Pancreas (tissue), 10 donors: ENCODE results near the gene ADCK2. TPM values are rescaled to one million over a fixed set of nuclear protein-coding genes. Genes with fewer than 3 reads are reported as not detected.
"Not testable (repeated sequence)": the region's sequence is repeated elsewhere in the genome, so short reads cannot be mapped to it uniquely, and the experiment has no call there.

ENCODE experiments used
- ATAC-seq, 4 donors: fragments of 200-7000 bp; cut with Tn5 transposase; one replicate each; pipeline versions ENCODE4 v1.8.0 to v1.9.1; 2020; ENCODE audit warnings: mild to moderate bottlenecking in 4 of 4, moderate library complexity in 4 of 4
- DNase-seq, 6 donors: peaks; one replicate each; pipeline ENCODE4 v3.0.0-alpha.2; 2020
- FAIRE-seq: peaks from 2 replicates; lab custom pipeline; 2012; peaks lifted over from hg19 to GRCh38; lab: Jason Lieb, UNC
- H3K27ac ChIP-seq, 4 donors: fragments of 200-600 bp; sonication (generic); 1 replicate in 3 of 4; 2 replicates in 1 of 4; pipeline versions ENCODE4 v1.5.0 to v1.8.0; 2020
- H3K27me3 ChIP-seq, 4 donors: fragments of 200-600 bp; one replicate each; pipeline ENCODE4 v1.8.0; 2021
- H3K36me3 ChIP-seq, 3 donors: fragments of 200-600 bp; sonication (generic) in 1 of 3; one replicate each; pipeline versions ENCODE4 v1.5.0 to v1.8.0; 2020 to 2021
- H3K4me1 ChIP-seq, 3 donors: fragments of 200-600 bp; one replicate each; pipeline ENCODE4 v1.8.0; 2021
- H3K4me3 ChIP-seq, 4 donors: fragments of 200-600 bp; sonication (generic) in 2 of 4; one replicate each; pipeline versions ENCODE4 v1.5.0 to v1.8.0; 2020 to 2021
- H3K9me3 ChIP-seq, 4 donors: fragments of 200-600 bp; one replicate each; pipeline ENCODE4 v1.8.0; 2021
- WGBS, 2 donors: extraction: QIAGEN DNeasy Blood & Tissue Kit; methylation state at CpG; one replicate each; pipeline ENCODE4 v1.1.7; 2013; 5-methylcytosine and 5-hydroxymethylcytosine counted together
- intact Hi-C, 3 donors: fragments of 100-400 bp; cut with DNase I; formaldehyde crosslinking; loops; one replicate each; pipeline versions ENCODE4 v1.11.1 to v1.14.2; 2022
- polyA plus RNA-seq, 2 donors: library from polyadenylated mRNA; stranded (reverse); fragments of 200-250 nt; gene quantifications; one replicate each; pipeline ENCODE4 v1.2.3, GENCODE V29; 2013
- total RNA-seq, 6 donors: library from RNA; stranded (reverse); fragmentation: NEBNext Ultra II Directional in 4 of 6; extraction: Animal tissue kit (Norgen Biotek cat#: 25700) in 4 of 6; gene quantifications; one replicate each; pipeline versions ENCODE4 v1.2.1 to v1.2.4, GENCODE V29; 2021 to 2023
- TF ChIP-seq, protein P1 (sequence below), 4 donors: fragments of 200-600 bp; sonication (generic) in 3 of 4; IDR thresholded peaks; one replicate each; pipeline versions ENCODE4 v1.5.0 to v1.8.0; 2021; ENCODE audit warnings: antibody characterized with exemption in 4 of 4
- donor health status: healthy with polysubstance abuse.
- donor health status: DM: no; HTN: no; CAD: no; lungs with moderate emphysema.
- donor health status: DM: no; HTN: no; CAD: no.
- donor health status: control.
- donor health status: control.
- donor health status: Bipolar disorder and iron deficiency.
- donor health status: DM: yes; HTN: yes; CAD: no.
- donor health status: DM: no; HTN: no; CAD: no.
- donor health status: DM: no; HTN: no; CAD: no.
- donor health status: DM: yes; HTN: yes; CAD: no.

ADCK2 gene
- total and polyA plus RNA-seq, 8 donors, result 6.5 to 13.3 (median 8.4) TPM

DNA sequence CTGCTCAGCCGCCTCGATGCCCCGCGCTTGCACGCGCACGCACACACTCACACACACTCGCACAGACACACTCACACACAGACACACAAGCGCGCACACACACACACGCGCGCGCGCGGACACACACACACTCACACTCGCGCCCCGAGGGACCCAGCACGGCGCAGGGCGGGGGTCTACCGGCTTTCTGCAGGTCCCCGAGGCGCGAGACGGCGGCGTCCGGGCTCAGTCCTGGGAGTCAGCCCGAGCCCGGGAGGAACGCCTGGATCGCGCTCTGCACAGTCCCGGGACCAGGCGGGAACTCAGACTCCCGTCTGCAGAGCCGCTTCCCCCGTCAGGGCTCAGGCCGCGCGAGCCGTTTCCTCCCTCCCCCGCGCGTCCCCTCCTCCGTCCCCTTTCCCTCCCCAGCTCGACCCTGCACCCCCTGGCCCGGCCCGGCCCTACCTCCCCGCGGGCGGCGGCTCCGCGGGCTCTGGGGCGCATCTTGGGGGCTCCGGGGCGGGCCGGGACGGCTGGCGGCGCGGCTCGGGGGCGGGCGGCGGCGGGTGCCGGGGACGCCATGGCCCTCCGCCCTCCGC, 32.6 kb upstream of the ADCK2 start:
- no peaks in the 10 kb centered on the region for H3K36me3 ChIP-seq
- no peaks in the 10 kb centered on the region for H3K9me3 ChIP-seq
- H3K4me1 ChIP-seq, result no peaks in the 10 kb centered on the region
- ATAC-seq (peak in 3 of 4 donors; percentile 62 to 74 (median 69)), FAIRE-seq (no peak), DNase-seq (peak in 3 of 6 donors; percentile 22 to 85 (median 71))
- H3K27ac ChIP-seq, result peak overlapping the region in 1 of 4 donors; percentile 17
- TF ChIP-seq, protein P1, sequence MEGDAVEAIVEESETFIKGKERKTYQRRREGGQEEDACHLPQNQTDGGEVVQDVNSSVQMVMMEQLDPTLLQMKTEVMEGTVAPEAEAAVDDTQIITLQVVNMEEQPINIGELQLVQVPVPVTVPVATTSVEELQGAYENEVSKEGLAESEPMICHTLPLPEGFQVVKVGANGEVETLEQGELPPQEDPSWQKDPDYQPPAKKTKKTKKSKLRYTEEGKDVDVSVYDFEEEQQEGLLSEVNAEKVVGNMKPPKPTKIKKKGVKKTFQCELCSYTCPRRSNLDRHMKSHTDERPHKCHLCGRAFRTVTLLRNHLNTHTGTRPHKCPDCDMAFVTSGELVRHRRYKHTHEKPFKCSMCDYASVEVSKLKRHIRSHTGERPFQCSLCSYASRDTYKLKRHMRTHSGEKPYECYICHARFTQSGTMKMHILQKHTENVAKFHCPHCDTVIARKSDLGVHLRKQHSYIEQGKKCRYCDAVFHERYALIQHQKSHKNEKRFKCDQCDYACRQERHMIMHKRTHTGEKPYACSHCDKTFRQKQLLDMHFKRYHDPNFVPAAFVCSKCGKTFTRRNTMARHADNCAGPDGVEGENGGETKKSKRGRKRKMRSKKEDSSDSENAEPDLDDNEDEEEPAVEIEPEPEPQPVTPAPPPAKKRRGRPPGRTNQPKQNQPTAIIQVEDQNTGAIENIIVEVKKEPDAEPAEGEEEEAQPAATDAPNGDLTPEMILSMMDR (IDR thresholded peaks at IDR 0.05), result no peak
- H3K4me3 ChIP-seq, result peak overlapping the region; percentile 10 to 50 (median 26)
- H3K27me3 ChIP-seq, result no peaks in the 10 kb centered on the region
- 1 to 2% methylated on average over 47 to 74 of the region's 74 CpGs for WGBS, 2 donors
- intact Hi-C loops, result no loop called here

DNA sequence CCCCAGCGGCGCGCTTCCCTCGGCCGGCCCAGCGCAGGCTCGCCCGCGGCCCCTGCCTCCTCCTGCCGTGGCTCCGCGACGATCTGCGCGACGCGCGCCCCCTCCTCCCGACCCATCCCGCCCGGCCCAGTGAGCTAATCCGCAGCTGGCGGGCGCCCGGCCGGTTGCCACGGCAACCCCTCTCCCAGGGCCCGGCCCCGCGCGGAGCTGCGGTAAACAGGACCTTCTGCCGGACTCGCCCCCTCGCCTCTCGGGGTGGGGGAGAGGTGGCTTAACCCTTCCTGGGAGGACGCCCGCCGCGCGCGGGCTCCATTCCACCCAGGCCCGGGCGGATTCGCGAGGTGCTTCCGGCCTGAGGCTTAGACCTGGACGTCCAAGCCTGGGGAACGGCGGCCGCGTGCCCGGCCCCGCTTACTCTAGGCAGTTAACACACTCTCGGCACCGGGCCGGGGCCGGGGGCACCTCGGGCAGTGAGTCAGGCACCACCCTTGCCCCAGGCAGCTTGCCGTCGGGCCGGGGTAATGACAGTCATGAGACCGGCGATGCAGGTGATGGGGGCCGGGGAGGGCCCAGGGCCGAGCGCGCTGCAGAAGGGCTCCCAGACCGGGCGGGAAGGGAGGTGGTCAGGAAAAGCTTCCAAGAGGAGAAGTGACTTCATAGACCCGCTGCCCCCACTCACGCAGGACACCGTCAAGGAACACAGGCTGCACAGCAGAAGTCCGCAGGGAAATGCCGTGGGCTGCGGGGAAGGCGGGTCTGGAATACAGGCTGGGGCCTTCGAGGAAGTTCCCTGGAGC, 31.8 kb upstream of the ADCK2 start, which contains the start of gene DENND2A:
Gene DENND2A (minus strand): TSS at position 87 of the 797 bp plus-strand sequence. CDS start 38,416 bp downstream, outside the sequence.
- Histone ChIP-seq H3K27me3 (no peaks in the 10 kb centered on the region), H3K4me1 (no peaks in the 10 kb centered on the region), H3K4me3 (peak within 1 kb of the TSS; percentile 10 to 50 (median 26)), H3K27ac (peak within 1 kb of the TSS in 3 of 4 donors; percentile 10 to 23 (median 17)), H3K9me3 (no peaks in the 10 kb centered on the region), H3K36me3 (no peaks in the 10 kb centered on the region)
- TF ChIP-seq, protein P1 (IDR thresholded peaks at IDR 0.05), result no peak
- DNase-seq (peak in 5 of 6 donors; percentile 40 to 83 (median 63)), FAIRE-seq (no peak), ATAC-seq (peak; percentile 70 to 78 (median 74))
- 15 to 19% methylated on average over 59 to 78 of the region's 78 CpGs for WGBS, 2 donors
- intact Hi-C loops, result no loop called here

GRCh38 chr7:140641524-140642195, 31.1 kb upstream of the ADCK2 start:
- H3K9me3 ChIP-seq, result no peaks in the 10 kb centered on the region
- no peaks in the 10 kb centered on the region for H3K36me3 ChIP-seq
- TF ChIP-seq, protein P1 (IDR thresholded peaks at IDR 0.05), result no peak
- no peak for FAIRE-seq
- no peaks in the 10 kb centered on the region for H3K4me1 ChIP-seq
- 73 to 76% methylated on average over 15 of the region's 15 CpGs for WGBS, 2 donors
- ATAC-seq, result no peak
- no peak overlapping the region for H3K27ac ChIP-seq
- H3K27me3 ChIP-seq, result no peaks in the 10 kb centered on the region
- intact Hi-C loops, result no loop called here
- H3K4me3 ChIP-seq, result no peak overlapping the region
- peak in 1 of 6 donors; percentile 23 for DNase-seq

- FAIRE-seq, result no peak
- no peaks in the 10 kb centered on the region for H3K9me3 ChIP-seq
- H3K4me1 ChIP-seq, result no peaks in the 10 kb centered on the region
- intact Hi-C loops, result no loop called here
- ATAC-seq, result no peak
- WGBS, 2 donors, result 74 to 77% methylated on average over 5 of the region's 5 CpGs
- H3K27ac ChIP-seq, result no peak overlapping the region
- H3K27me3 ChIP-seq, result no peaks in the 10 kb centered on the region
- no peaks in the 10 kb centered on the region for H3K36me3 ChIP-seq
- H3K4me3 ChIP-seq, result no peak overlapping the region
- TF ChIP-seq, protein P1 (IDR thresholded peaks at IDR 0.05), result no peak
- peak in 1 of 6 donors; percentile 24 for DNase-seq
Observed at GRCh38 chr7:140643416-140643815, 29.3 kb upstream of the ADCK2 start.

DNA sequence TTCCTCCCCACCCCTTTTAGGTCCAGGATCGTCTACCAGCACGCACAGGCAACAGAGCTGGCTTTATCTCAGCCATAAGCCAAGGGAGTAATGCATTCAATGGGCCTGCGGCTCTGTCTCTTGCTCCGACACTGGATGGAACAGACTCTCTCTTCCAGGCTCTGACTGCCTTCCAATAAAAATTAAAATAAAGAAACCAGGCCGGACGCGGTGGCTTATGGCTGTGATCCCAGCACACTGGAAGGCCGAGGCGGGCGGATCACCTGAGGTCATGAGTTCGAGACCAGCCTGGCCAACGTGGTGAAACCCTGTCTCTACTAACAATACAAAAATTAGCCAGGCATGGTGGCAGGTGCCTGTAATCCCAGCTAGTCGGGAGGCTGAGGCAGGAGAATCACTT, 28.0 kb upstream of the ADCK2 start:
- WGBS, 2 donors, result 80 to 85% methylated on average over 13 of the region's 13 CpGs
- peak in 1 of 6 donors; percentile 34 for DNase-seq
- intact Hi-C loops, H3K9me3 ChIP-seq, H3K4me1 ChIP-seq, H3K36me3 ChIP-seq, H3K4me3 ChIP-seq, ATAC-seq, H3K27me3 ChIP-seq, FAIRE-seq, H3K27ac ChIP-seq: not testable (repeated sequence)
